GM19438 (cell line): Measurements from ENCODE around the gene MALT1.
A peak's percentile ranks its signal among the peaks of the same experiment; 100 is the strongest.
"Not testable (repeated sequence)": the region's sequence is repeated elsewhere in the genome, so short reads cannot be mapped to it uniquely, and the experiment has no call there.

ENCODE experiments used
- ATAC-seq: cut with Tn5 transposase; IDR thresholded peaks from one replicate; pipeline ENCODE4 v1.9.1; 2021; ENCODE audit warnings: low read depth; ENCODE audit not compliant: unreplicated experiment

The MALT1 gene

GRCh38 chr18:58726671-58727070 is 55.4 kb downstream of the MALT1 start:
- no peak for ATAC-seq

DNA sequence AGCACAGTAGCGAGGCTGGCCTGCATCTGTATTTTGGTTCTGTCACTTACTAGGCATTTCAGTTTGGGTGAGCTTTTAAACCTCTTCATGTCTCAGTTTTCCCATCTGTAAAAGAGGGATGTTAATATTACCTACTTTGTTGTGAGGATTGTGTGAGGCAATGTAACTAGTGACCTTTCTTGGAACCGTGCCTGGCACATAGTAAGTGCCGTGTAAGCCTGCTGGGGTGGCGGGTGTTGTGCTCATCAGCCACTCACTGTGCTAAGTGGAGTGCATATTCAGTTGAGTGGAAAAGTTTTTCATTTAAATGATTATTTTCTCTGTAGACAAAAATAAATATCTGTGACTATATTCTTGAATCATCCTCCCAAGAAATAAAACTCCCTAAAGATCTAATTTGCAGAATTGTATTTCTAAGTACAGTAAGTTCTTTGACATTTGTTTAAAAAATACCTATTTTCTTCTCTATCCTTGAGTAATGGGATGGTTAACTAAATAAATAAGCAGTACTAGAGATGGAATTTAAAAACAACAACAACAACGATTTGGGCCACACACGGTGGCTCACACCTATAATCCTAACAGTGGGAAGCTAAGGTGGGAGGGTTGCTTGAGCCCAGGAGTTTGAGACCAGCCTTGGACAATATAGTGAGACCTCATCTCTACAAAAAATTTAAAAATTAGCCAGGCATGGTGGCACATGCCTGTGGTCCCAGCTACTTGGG is 56.7 kb downstream of the MALT1 start:
- no peak for ATAC-seq

DNA sequence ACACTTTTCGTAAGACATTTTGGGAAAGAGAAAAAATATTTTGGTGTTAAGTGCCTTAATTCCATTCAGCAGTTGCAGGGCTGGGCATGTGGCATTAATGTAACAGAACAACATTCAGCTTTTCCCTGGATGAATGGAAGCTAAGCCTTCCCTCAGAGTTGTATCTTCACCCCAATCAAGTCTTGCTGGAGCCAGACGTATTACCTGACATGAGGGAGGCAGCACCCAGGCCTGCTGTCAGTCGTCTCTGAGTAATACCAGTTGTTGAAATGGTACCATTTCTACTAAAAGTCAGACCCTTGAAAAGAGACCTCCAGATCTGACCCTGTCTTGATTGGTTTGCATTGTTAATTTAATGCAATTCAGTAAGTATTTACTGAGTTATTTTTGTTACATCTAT is 57.5 kb downstream of the MALT1 start:
- ATAC-seq: no peak

DNA sequence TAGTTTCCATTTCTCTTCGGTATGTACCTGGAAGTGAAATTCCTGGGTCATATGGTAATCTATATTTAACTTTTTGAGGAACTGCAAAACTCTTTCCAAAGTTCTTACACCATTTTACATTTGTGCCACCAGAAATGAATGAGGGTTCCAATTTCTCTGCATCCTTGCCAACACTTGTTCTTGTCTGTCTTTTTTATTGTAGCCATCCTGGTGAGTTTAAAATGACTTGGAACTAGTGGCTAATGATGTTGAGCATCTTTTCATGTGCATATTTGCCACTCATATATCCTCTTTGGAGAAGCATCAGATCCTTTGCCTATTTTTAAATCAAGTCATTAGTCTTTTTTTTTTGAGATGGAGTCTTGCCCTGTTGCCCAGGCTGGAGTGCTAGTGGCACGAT is 59.4 kb downstream of the MALT1 start:
- no peak for ATAC-seq

- ATAC-seq: no peak
These were observed 61.2 kb downstream of the MALT1 start for GRCh38 chr18:58732471-58732870.

GRCh38 chr18:58733866-58734265 is 62.6 kb downstream of the MALT1 start:
- ATAC-seq: no peak

GRCh38 chr18:58738322-58738721 is 67.1 kb downstream of the MALT1 start:
- ATAC-seq: no peak

DNA sequence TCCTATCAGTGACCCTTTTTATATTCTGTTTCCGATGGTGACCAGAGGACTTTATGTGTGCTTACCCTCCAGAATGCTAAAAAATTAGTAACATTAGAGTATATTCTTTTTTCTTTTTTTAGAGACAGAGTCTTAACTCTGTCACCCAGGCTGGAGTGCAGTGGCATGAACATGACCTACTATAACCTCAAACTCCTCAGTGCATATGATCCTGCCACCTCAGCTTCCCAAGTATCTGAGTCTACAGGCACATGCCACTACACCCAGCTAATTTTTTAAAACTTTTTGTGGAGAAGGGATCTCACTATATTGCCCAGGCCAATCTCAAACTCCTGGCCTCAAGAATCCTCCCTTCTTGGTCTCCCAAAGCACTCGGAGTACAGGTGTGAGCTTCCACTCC is 74.6 kb downstream of the MALT1 start:
- ATAC-seq: no peak

GRCh38 chr18:58748899-58749595 is 77.8 kb downstream of the MALT1 start:
- no peak for ATAC-seq

GRCh38 chr18:58753976-58754375 is 82.7 kb downstream of the MALT1 start:
- ATAC-seq: no peak

DNA sequence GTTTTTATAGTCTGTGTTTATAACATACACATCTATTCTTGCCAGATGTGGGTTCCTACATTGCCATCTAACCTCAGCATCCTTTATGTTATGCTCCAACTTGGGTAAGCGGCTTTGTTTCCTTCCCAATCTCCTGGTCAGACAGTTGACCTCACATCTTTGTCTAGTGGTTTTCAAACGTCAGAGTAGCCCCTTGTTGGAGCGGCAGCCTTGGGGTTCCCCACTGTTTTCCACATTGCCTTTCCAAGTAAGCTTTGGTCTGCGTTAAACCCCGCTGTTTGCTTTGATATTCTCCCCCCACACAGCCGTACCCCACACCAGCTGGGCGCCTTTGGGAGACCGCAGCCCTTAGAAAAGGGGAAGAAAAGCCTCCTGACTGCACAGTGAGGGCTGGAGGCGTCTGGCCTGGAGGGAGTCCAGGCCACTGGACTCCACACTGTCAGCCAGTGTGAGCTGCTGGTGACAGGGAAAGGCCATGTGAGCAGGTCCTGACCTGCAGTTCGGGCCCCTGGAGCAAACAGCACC is 83.3 kb downstream of the MALT1 start:
- ATAC-seq: no peak

DNA sequence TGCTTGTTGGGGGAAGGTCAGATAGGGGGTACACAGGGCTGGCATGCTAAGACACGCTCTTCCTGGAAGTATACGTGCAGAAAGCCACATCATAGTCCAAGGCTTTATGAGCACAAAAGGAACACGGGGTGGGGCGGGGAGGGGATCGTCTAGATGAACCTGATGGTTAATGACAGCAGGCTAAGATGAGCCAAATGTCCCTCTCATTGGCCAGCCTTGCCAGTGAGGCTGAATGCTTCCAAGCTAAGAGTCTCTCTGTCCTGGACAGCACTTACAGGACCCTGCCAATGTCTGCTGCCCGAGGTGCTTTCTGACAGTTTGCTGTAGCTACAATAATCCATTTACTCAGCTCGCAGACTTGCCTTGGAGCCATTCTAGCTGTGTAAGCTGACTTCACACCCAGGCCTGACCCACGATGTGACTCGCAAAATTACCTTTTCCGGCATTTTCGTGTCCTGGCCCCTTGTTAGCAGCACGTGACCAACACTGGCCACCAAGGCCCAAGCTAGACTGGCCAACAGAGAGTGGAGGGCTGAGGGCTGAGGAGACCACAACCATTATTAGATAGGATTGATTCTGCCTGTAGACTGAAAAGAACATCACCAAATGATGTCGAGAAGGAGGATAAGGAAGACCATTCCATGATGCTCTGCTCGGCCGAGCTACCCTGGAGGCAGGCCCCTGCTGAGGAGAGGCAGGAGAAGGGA is 84.2 kb downstream of the MALT1 start:
- ATAC-seq: no peak

DNA sequence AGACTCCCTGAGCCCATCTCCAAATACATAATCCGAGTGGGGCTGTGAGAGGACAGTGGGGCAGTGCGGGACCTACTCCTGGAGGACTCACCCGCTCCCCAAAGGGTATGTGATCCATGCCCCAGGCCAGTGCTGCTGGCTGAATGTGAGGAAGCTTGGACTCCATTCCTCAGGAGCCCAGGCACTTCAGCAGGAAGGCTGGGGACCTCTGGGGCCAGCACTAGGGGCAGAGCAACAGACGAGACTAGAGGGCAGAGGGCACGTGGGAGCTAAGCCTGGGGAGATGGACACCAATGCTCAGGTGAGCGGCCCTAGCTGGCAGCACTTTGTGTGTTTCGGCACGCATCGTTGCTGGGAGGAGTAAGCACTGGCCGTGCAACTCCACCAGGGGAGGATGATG is 84.9 kb downstream of the MALT1 start:
- no peak for ATAC-seq

- no peak for ATAC-seq
These were observed 85.5 kb downstream of the MALT1 start for GRCh38 chr18:58756596-58757240.

DNA sequence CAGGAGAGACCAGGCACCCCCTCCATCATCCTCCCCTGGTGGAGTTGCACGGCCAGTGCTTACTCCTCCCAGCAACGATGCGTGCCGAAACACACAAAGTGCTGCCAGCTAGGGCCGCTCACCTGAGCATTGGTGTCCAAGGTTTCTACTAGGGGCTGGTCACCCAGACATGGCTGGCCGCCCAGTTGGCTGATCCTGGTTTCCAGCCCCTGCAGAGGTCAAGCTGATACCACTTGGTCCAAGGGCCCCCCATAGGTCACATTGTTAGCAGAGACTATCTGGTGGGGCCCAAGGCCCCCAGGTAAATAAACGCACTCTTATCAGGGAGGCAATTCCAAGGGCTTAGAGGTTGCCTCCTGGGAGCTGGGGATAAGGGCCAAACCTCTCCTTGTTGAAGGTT is 86.1 kb downstream of the MALT1 start:
- ATAC-seq: not testable (repeated sequence)

DNA sequence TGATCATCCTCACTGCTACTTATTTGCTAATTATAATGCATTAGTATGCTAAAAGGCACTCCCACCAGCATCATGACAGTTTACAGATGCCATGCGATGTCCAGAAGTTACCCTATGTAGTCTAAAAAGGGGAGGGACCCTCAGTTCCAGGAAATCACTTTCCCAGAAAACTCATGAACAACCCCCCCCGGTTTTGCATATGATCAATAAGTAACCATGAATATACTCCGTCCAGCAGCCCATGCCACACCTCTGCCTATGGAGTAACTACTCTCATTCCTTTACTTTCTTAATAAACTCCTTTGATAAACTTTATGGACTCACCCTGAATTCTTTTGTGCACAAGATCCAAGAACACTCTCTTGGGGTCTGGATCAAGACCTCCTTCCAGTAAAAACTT is 86.8 kb downstream of the MALT1 start:
- ATAC-seq: no peak

DNA sequence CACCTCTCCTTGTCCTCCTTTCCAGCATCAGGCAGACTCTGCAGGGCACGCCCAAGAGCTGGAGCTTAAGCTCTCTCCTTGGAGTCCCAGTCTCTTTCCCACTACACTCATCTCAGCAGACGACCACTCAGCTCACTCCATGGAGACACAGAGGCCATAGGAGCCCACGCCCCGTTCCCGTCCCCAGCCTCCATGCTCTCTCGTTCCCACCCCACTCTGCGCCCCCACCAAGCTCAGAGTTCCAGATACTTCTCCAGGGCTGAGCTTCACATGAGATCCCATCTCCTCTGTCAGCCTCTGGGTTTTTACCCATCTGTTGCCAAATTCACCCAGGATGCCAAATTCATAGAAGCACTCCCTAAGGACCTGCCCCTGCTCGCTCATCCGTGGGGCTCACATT is 87.3 kb downstream of the MALT1 start:
- no peak for ATAC-seq

DNA sequence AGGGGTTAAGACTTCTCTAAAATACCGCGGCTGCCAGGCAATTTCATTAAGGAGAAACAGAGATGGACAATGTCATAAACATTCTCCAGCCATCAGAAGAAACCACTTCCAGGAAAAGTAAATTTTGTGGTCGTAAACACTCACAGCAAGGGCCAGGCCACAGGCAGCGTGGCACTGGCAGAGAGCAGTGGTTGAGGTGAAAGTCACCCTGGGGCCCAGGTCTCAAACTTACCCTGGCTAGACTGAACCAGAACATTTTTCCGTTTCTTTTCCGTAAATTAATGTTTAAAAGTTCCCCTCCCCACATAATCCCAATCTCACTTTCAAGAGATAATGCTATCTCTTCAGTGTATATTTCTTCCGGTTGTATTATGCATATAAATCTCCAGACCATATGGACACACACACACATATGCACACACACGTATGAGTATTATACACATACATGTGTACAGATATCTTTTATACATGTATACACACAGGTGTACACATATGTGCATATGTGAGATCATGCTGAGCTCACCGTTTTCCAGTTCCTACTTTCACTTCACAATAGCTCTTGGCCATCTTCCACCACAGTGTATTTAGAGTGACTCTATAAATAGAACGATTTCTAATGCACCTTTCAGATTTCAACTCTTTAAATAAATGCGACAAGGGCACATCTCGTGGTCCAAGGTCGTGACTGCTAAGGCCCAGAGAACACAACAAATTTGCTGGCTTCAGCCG is 90.1 kb downstream of the MALT1 start:
- peak; percentile 59 for ATAC-seq

GRCh38 chr18:58761970-58762780 is 90.9 kb downstream of the MALT1 start:
- ATAC-seq: no peak

- no peak for ATAC-seq
These were observed 91.5 kb downstream of the MALT1 start for GRCh38 chr18:58762781-58763171.
